Spleen (tissue), 11 donors: ENCODE data around the gene BMPER. TPM values are rescaled to one million over a fixed set of nuclear protein-coding genes. Genes with fewer than 3 reads are reported as not detected.

Experiments used
- DNase-seq: peaks from one replicate; pipeline ENCODE4 v3.0.0-alpha.2; 2020
- H3K27ac ChIP-seq, 8 donors: fragments of 200-600 bp; sonication (generic) in 7 of 8; 1 replicate in 4 of 8; 2 replicates in 4 of 8; pipeline versions ENCODE4 v1.5.0 to v1.8.0; 2016 to 2021; ENCODE audit warnings: inconsistent platforms in 4 of 8, mild to moderate bottlenecking in 4 of 8, moderate library complexity in 1 of 8
- H3K27me3 ChIP-seq, 7 donors: fragments of 200-600 bp; sonication (generic) in 6 of 7; replicated peaks in 1 of 7; 1 replicate in 4 of 7; 2 replicates in 3 of 7; pipeline versions ENCODE4 v1.5.0 to v1.8.0; 2016 to 2021; ENCODE audit warnings: inconsistent platforms in 3 of 7, mild to moderate bottlenecking in 1 of 7
- H3K36me3 ChIP-seq, 6 donors: fragments of 200-600 bp; sonication (generic) in 5 of 6; 1 replicate in 4 of 6; 2 replicates in 2 of 6; pipeline versions ENCODE4 v1.5.0 to v1.8.0; 2016 to 2021; ENCODE audit warnings: inconsistent platforms in 2 of 6
- H3K4me1 ChIP-seq, 6 donors: fragments of 200-600 bp; sonication (generic) in 5 of 6; 1 replicate in 3 of 6; 2 replicates in 3 of 6; pipeline versions ENCODE4 v1.5.0 to v1.8.0; 2016 to 2021; ENCODE audit warnings: inconsistent platforms in 3 of 6
- H3K4me3 ChIP-seq, 8 donors: fragments of 200-600 bp; sonication (generic) in 7 of 8; 1 replicate in 4 of 8; 2 replicates in 4 of 8; pipeline versions ENCODE4 v1.5.0 to v1.8.0; 2016 to 2021; ENCODE audit warnings: inconsistent platforms in 4 of 8, mild to moderate bottlenecking in 4 of 8, moderate library complexity in 2 of 8
- H3K9me3 ChIP-seq, 8 donors: fragments of 200-600 bp; sonication (generic) in 7 of 8; 1 replicate in 4 of 8; 2 replicates in 4 of 8; pipeline versions ENCODE4 v1.5.0 to v1.8.0; 2016 to 2021; ENCODE audit warnings: inconsistent platforms in 4 of 8
- POLR2A ChIP-seq, 3 donors: fragments of 450-650 bp; IDR thresholded peaks; one replicate each; pipeline ENCODE4 v1.5.1; 2017; ENCODE audit warnings: antibody characterized with exemption in 3 of 3, mild to moderate bottlenecking in 1 of 3
- POLR2AphosphoS5 ChIP-seq, 3 donors: sonication (generic); formaldehyde crosslinking; IDR thresholded peaks; one replicate each; pipeline ENCODE4 v1.5.1; 2017; ENCODE audit warnings: antibody characterized with exemption in 3 of 3
- WGBS, 5 donors: extraction: QIAGEN DNeasy Blood & Tissue Kit in 3 of 5; methylation state at CpG; one replicate each; pipeline versions ENCODE4 v1.1.5 to v1.1.7; 2013 to 2018; 5-methylcytosine and 5-hydroxymethylcytosine counted together
- intact Hi-C: fragments of 100-400 bp; cut with DNase I; formaldehyde crosslinking; loops from one replicate; pipeline ENCODE4 v1.15.0; 2023; ENCODE audit warnings: low total_unique reads
- polyA plus RNA-seq, 3 donors: library from polyadenylated mRNA; stranded (reverse); fragments of 200-250 nt; gene quantifications; one replicate each; pipeline ENCODE4 v1.2.1, GENCODE V29; 2013
- total RNA-seq, 7 donors: library from RNA; depleted of rRNA in 3 of 7; stranded (reverse); fragments of >200 nt in 3 of 7; fragmentation: NEBNext Ultra II Directional in 4 of 7; extraction: Animal tissue kit (Norgen Biotek cat#: 25700) in 4 of 7; gene quantifications; one replicate each; pipeline versions ENCODE4 v1.1.0 to v1.2.1, GENCODE V29; 2016 to 2021
- TF ChIP-seq, protein P1 (sequence below), 11 experiments: fragments of 200-600 bp in 7 of 11; fragments of 450-650 bp in 4 of 11; sonication (generic) in 4 of 11; IDR thresholded peaks in 8 of 11; conservative IDR thresholded peaks in 3 of 11; 1 replicate in 7 of 11; 2 replicates in 4 of 11; pipeline versions ENCODE4 v1.4.0 to v1.8.0; 2016 to 2021; ENCODE audit warnings: antibody characterized with exemption in 11 of 11, inconsistent platforms in 4 of 11, mild to moderate bottlenecking in 1 of 11
- donor health status: healthy with polysubstance abuse.
- donor health status: DM: no; HTN: no; CAD: no; lungs with moderate emphysema.
- donor health status: DM: no; HTN: no; CAD: no.
- donor health status: Bipolar disorder and iron deficiency.
- donor health status: healthy.
- donor health status: DM: no; HTN: no; CAD: no.
- donor health status: DM: yes; HTN: yes; CAD: no.

The BMPER gene
- total and polyA plus RNA-seq, 10 donors: 0.14 to 4.4 (median 2.1) TPM

DNA sequence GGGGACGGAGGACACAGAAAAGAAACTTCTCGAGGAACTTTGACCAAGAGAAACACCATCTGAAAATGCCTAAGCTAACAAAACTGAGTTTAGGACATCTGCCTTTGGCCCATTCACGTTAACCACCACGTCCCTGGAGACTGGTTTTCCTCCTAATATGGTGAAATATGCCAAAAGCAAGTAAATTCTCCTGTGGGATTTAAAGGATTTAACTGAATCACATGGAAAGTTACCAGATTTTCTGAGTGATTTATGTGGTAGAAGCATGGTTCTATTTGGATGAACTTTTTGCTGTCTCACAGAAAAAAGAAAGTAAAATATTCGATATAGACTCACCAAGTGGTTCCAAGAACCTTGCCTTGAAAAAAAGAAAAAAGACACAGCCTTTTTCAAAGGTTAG lies 30.4 kb upstream of the BMPER start:
- H3K36me3 ChIP-seq: no peaks in the 10 kb centered on the region
- H3K27ac ChIP-seq: no peak overlapping the region
- no peak overlapping the region for H3K4me3 ChIP-seq
- intact Hi-C loops: no loop called here
- 70 to 79% (median 78%) methylated on average over 5 of the region's 5 CpGs for WGBS, 5 donors
- no peaks in the 10 kb centered on the region for H3K9me3 ChIP-seq
- no peaks in the 10 kb centered on the region for H3K27me3 ChIP-seq
- no peak for DNase-seq
- TF ChIP-seq POLR2AphosphoS5 (IDR thresholded peaks at IDR 0.05) (no peak), POLR2A (IDR thresholded peaks at IDR 0.05) (no peak)
- TF ChIP-seq, protein P1, sequence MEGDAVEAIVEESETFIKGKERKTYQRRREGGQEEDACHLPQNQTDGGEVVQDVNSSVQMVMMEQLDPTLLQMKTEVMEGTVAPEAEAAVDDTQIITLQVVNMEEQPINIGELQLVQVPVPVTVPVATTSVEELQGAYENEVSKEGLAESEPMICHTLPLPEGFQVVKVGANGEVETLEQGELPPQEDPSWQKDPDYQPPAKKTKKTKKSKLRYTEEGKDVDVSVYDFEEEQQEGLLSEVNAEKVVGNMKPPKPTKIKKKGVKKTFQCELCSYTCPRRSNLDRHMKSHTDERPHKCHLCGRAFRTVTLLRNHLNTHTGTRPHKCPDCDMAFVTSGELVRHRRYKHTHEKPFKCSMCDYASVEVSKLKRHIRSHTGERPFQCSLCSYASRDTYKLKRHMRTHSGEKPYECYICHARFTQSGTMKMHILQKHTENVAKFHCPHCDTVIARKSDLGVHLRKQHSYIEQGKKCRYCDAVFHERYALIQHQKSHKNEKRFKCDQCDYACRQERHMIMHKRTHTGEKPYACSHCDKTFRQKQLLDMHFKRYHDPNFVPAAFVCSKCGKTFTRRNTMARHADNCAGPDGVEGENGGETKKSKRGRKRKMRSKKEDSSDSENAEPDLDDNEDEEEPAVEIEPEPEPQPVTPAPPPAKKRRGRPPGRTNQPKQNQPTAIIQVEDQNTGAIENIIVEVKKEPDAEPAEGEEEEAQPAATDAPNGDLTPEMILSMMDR (IDR thresholded peaks at IDR 0.05 in 8 of 11, conservative IDR thresholded peaks at IDR 0.05 in 3 of 11): no peak
- H3K4me1 ChIP-seq: no peaks in the 10 kb centered on the region

DNA sequence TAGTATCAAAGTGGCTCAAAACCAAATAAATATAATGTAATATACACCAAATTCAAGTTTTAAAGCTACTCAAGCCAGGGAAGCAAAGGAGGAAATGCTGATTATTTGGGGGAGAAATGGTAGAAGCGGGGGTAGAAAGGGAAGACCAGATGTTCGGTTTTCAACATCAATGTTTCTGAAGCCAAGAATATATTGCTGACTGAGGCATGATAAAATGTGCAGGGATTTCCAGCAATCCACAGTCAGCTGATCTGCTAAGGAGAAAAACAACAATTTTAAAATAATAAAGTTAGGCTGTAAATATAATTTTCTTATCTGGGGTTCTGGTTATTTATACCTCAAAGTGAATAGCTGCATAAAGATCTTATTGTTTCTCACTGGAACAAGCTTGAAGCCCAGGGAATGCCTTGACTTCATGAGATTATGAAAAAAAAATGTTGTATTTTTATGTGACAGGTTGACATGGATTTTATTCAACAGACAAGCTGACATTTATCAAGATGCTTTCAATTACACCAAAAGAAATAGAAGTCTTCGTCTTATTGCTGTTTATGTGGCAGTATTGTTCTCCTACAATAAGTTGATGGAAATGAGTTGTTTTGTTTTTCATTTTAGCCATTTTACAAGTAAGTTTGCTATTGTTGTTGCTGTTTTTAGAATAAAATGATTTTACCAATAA lies 28.6 kb upstream of the BMPER start:
- H3K4me1 ChIP-seq: no peaks in the 10 kb centered on the region
- H3K36me3 ChIP-seq: no peaks in the 10 kb centered on the region
- intact Hi-C loops: no loop called here
- H3K27me3 ChIP-seq: no peaks in the 10 kb centered on the region
- TF ChIP-seq, protein P1 (IDR thresholded peaks at IDR 0.05 in 8 of 11, conservative IDR thresholded peaks at IDR 0.05 in 3 of 11): no peak
- no peak for TF ChIP-seq POLR2AphosphoS5 (IDR thresholded peaks at IDR 0.05)
- no peak for TF ChIP-seq POLR2A (IDR thresholded peaks at IDR 0.05)
- H3K9me3 ChIP-seq: no peaks in the 10 kb centered on the region
- 58 to 74% (median 72%) methylated on average over 3 of the region's 3 CpGs for WGBS, 5 donors
- H3K27ac ChIP-seq: no peak overlapping the region
- H3K4me3 ChIP-seq: no peak overlapping the region
- DNase-seq: no peak

DNA sequence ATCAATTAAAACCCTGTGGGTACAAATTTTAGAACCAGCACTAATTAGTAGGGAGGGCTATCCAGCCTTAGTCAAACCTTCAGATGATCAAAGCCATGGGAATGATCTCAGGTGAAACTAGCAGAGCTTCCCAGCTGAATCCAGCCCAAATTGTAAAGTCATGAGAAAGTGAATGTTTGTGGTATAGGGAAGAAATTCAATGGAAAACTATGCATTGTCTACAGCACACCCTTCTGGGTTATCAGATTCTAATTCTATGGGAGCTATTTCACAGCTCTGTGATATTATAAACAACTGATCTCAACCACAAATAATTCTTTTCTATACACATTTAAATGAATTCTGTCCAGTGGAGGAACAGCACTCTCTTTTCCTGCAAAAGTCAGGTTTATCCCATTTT lies 24.6 kb upstream of the BMPER start:
- Histone ChIP-seq H3K4me3 (no peak overlapping the region), H3K36me3 (no peaks in the 10 kb centered on the region), H3K4me1 (no peaks in the 10 kb centered on the region), H3K27me3 (no peaks in the 10 kb centered on the region), H3K9me3 (no peaks in the 10 kb centered on the region), H3K27ac (no peak overlapping the region)
- intact Hi-C loops: no loop called here
- TF ChIP-seq, protein P1 (IDR thresholded peaks at IDR 0.05 in 8 of 11, conservative IDR thresholded peaks at IDR 0.05 in 3 of 11): no peak
- TF ChIP-seq POLR2AphosphoS5 (IDR thresholded peaks at IDR 0.05): no peak
- no peak for TF ChIP-seq POLR2A (IDR thresholded peaks at IDR 0.05)
- no peak for DNase-seq

DNA sequence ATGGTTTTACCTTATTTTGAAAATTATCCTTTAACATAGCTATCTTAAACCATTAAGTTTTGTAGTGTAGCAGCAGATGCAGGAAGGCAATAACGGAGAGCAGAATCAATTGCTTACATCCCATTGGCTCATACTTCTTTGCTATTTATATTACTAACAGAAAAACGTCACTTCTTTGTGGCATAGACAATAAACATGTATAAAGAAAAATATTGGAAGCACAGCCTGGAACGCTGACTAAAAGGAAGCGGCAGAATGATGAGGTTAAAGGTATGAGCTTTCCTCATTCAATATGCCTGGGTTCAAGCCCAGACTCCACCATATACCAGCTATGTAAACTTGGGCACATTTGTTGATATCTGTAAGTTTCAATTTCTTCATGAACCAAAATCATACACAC lies 24.0 kb upstream of the BMPER start:
- TF ChIP-seq POLR2A (IDR thresholded peaks at IDR 0.05) (no peak), POLR2AphosphoS5 (IDR thresholded peaks at IDR 0.05) (no peak)
- TF ChIP-seq, protein P1 (IDR thresholded peaks at IDR 0.05 in 8 of 11, conservative IDR thresholded peaks at IDR 0.05 in 3 of 11): no peak
- Histone ChIP-seq H3K27me3 (no peaks in the 10 kb centered on the region), H3K9me3 (no peaks in the 10 kb centered on the region), H3K4me1 (no peaks in the 10 kb centered on the region), H3K27ac (no peak overlapping the region), H3K36me3 (no peaks in the 10 kb centered on the region), H3K4me3 (no peak overlapping the region)
- DNase-seq: no peak
- WGBS, 5 donors: 78 to 89% (median 87%) methylated on average over 4 of the region's 4 CpGs
- intact Hi-C loops: no loop called here
